GM18951 (cell line): ENCODE data around the gene S100A11.

ENCODE experiments used
- POLR2A ChIP-seq: IDR thresholded peaks from 4 replicates; pipeline ENCODE4 v1.6.1; 2011; ENCODE audit warnings: mild to moderate bottlenecking; ENCODE audit not compliant: insufficient read length, insufficient read depth; ENCODE audit errors: extremely low read depth
- in situ Hi-C: fragments of 300-500 bp; cut with MboI; formaldehyde crosslinking; loops from one replicate; pipeline ENCODE4 v1.12.0; 2022; ENCODE audit warnings: low sequenced_read_pairs, mixed read lengths, inconsistent platforms; ENCODE audit not compliant: unreplicated experiment

Gene S100A11

DNA sequence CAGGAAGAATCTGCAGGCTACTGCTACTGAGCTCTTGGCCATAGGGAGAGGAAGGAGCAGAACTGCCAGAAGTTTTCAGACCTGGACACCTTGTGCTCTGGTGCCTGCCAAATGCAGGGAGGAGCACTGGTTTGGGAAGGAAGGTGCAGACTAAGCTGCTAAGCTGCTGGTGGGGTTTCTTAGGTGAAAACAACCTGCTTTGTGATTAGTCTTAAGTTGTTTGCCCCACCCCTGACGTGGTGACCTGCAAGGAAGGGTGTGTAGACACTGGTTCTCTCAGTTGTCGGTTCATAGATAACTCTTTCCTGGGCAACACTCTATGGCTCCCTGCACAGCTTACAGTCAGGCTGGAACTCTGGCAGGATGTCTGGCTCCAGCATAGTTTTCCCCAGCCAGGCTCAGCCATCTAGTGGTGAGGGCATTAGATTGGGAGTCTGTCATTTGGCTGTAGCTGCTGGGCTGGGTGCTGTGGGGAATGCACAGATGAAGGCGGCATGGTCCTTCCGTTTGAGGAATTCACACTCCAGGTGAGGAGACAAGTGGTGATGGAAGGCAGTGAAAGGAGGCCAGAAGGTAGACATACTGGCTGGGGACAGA is 32.9 kb downstream of the S100A11 start:
- no peak for TF ChIP-seq POLR2A
- in situ Hi-C loops = no loop called here

DNA sequence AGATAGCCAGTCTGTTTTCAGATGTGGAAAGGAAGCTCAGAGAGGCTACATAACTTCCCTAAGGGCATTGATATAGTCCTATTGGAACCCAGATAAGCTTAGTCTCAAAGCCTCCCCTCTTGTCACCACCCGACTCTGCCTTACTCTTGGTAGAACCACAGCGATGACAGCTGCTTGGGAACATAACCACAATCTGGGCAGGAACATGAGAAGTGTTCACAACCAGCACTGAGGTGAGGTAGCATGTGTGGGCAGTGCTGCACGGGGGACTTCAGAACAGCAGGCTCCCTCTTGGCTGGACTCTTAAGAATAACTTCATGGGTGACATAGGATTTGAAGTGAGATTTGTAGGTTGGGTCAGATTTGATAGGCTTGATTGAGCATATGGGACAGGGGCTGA is 33.8 kb downstream of the S100A11 start:
- no peak for TF ChIP-seq POLR2A
- in situ Hi-C loops = no loop called here

DNA sequence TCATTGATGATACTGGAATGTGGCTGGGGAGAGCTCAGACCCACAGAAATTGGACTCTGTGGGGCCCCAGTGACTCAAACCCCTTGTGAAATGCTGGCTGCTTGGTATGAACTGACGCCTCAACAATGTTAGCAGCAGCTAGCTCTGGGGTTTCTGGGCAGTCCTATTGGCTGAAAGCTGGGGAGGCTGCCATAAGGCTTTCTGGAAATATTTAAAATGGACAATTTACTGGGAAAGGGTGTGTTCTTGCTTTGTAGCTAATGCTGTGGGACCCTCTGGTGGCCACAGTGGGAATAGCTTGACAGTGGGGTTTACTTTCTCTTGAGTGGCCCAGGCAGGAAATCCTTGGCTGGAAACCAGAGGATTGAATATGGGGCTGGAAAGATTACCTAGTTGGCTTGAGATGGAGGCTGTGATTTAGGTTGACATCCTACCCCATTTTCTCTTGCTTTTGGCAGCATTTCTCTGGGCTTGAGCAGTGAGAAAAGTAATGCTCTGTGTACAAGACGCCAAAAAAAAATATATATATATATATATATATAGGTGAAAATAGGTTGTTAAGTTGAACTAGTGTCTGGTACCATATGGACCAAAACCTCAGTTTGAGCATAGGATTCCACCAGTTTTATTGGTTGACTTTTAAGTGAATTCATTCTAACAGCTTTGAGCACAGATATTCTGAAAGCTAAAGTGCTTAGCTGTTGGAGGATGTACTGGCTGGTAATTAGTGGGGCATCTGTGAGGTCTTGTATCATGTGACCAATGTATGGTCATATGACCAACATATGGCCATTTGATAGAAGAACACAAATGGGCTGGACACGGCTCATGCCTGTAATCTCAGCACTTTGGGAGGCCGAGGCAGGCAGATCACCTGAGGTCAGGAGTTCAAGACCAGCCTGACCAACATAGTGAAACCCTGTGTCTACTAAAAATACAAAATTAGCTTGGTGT is 34.9 kb downstream of the S100A11 start:
- in situ Hi-C loops = no loop called here
- no peak for TF ChIP-seq POLR2A

DNA sequence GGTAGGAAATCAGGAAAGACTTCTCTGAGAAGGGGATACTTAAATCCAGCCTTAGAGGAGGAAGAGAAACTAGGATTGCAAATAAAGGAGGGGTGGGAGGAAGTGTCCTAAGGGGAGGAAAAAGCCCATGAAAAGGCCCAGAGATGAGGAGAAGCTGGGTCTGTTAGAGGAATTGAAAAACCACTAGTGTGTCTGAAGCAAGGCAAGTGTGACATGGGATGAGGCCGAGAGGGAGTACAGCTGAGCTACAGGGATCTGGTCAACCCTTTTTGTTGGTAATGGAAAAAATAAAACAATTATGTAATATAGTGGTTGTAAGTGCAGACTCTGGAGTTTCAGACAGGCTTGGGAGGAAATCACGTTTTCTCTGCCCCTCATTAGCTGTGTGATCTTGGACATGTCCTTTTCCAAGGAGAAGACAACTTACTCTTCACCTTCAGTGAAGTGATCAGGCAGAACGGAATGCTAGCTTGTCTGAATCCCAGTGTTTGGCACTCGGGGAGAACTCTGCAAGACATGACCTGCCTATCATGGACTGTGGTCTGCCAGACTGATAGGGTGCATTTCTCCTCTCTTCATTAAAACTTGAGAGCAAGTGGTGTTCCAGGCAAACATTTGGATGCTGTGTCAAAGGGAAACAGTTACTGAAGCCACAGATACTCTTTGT is 35.7 kb downstream of the S100A11 start:
- no peak for TF ChIP-seq POLR2A
- in situ Hi-C loops = no loop called here

DNA sequence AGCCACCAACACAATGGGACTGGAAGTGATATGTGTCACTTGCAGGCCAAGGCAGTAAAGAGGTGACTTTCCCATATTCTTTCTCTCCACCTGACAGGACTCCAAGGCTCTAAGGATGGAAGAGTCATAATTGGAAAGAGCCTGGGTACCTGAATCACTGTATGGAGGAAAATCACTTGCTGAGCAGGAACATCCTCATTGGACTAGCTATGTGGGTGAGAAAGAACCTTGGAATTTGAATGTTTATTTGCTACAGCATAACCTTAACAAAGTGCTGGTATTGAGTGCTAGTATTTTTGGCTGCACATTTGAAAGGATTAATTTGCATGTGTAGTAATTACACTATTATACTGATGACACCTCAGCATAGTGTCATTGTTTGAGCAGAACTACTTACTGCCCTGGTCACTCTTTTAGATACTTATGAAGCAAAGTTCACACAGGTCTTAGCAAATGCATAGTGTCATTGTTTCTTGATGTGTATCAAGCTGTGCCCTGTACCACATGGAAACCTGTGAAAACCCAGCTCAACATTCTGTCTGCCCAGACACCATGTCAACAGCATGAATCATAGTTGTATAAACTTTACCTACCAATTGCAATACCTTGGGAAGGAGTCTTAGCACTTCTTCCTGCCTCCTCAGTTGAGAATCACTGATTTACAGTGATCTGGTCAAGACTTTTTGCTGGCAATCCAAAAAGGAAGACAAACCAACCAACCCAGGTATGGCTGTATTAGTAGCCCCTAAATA is 38.0 kb downstream of the S100A11 start:
- no peak for TF ChIP-seq POLR2A
- in situ Hi-C loops = no loop called here

DNA sequence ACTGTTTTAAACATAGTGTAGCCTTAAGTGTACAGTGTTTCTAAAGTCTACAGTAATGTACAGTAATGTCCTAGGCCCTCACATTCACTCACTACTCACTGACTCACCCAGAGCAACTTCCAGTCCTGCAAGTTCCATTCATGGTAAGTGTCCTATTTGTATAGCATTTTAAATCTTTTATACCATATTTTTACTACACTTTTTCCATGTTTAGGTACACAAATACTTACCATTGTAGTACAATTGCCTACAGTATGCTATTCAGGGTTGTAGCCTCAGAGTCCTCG is 39.6 kb downstream of the S100A11 start:
- TF ChIP-seq POLR2A = no peak
- in situ Hi-C loops = no loop called here

DNA sequence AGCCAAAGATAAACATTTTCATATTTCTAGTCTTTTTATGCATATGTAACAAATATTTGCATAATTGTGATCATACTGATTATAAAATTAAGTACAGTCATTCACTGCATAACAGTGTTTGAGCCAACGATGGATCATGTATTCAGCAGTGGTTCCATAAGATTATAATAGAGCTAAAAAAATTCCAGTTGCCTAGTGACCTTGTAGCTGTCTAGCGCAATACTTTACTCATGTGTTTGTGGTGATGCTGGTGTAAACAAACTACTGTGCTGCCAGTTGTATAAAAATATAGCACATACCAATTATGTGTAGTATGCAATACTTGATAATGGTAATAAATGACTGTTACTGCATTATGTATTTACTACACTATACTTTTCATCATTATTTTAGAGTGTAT is 41.0 kb downstream of the S100A11 start:
- no peak for TF ChIP-seq POLR2A

DNA sequence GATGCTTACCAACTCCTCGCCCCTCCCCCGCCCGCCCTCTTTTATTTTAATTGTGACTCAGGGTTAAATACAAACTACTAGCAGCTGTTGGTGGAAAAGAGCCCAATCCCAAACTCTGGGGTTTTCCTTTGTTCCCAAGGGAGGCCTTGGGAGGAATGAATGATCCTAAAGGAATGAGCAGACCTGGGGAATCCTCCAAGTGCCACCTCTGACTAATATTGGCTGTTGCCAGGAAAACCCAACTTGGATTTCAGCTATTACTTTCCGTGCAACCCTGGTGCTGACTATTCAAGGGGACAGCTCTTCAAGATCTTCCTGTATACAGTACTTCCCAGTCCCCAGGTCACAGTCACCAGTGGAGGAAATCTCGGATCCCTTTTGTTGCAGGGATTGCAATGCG is 41.8 kb downstream of the S100A11 start:
- in situ Hi-C loops = no loop called here
- no peak for TF ChIP-seq POLR2A

More for the DNA sequence above, 41.0 kb downstream of the S100A11 start:
- in situ Hi-C loops = no loop called here

DNA sequence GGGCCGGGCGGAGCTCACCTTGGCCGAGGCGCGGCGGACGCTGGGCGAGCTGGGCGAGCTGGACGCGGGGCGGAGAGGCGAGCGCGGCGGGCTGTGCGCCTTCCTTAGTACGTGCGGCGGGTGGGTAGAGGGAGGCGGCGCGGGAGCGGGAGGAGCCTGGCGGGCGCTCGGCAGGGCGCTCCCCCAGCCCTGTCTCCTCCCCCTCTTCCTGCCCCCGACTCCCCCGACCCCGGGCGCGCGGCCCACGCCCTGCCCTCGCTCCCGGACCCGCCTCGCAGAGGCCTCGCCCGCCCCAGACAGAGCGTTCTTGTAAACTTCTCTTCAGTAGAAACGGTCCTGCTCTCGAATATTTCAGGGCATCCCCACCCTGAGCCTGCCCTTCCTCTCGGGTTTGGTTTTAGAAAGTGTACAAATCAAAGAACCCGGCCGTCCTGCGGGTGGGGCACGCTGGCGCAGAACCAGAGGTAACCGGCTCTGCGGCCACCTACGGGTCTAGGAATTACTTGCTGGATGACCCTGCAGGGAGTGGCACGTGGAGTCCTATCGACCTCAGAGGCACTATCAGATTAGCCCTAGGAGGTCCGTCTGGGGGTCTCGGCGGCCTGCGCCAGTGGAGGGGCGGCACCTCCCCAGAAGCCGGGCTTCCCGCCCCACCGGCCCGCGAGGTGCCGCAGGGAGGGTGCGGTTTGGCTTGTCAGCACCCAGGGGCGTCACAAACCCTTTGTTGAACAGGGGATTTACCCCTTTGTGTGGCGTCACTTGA is 42.9 kb downstream of the S100A11 start, which contains the start of gene S100A10:
S100A10 (minus strand) TSS at position 126 of the 763 bp plus-strand sequence. CDS start 7,629 bp downstream, outside the sequence.
- in situ Hi-C loops = no loop called here
- TF ChIP-seq POLR2A = no peak

DNA sequence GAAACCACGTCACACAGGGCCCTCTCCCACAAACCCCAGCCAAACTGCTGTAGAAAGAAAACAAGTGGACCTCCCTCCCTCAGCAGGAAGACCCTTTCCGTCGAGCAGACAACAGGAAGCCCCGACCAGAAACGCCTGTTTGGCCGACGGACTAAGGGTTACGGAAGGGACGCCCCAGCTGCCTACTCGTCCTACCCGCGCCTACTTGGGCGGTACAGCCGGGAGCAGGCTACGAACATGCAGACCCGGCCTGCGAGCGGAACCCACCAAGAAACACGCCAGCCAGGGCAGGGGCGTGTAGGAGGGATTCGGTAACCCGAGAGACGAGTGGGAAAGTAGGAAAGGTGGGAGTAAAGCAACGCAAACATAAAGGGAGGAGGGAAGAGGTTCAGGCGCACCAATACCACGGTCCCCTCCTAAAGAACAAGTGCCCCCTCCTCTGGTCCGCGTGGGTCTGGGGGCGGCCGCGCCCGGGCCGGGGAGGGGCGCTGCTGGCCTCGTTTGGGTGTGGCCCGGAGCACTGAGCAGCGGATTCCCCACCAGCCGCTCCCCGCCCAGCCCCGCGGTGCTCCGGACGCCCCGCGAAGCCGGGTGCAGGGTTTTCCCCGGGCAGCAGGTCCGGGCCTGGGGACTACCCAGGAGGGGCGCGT is 43.6 kb downstream of the S100A11 start:
- no peak for TF ChIP-seq POLR2A

DNA sequence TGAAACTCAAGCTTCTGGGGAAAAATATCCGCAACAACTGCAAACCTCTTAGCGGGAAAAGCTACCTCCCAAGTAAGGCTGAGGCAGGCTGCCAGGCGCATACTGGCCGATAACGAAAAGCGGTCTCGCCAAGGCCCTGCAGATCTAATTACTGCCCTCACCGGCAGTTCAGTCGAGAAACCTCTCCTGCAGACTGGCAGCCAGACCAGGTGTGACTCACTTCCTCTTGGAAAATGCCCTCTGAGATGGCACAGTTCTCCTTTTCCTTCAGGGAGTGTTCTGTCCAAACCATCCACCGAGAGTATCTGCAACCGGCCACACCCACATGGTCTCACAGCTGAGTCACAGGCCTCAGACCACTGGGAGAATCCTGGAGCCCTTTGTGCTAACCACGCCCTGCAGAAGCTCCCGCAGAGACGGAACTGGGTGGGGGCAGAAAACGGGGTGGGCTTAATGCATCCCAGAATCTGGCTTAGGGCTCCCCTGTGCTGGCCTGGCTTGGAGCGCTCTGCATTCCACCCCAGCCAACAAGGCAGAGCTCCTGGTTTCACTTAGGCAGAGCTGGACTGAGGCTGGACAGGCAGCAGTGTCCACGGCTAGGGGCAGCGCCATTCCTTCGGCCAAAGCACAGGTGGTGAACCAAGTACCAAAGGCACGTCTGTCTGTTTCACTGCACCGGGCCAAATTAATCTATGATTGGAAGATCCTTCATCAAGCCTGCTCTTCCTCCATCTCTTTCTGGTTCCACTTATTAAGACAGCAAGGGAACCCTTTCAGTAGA is 44.3 kb downstream of the S100A11 start:
- in situ Hi-C loops = no loop called here
- no peak for TF ChIP-seq POLR2A

More for the DNA sequence above, 43.6 kb downstream of the S100A11 start:
- in situ Hi-C loops = no loop called here
